Measurements from ENCODE around the gene CEACAM21. TPM values are rescaled to one million over a fixed set of nuclear protein-coding genes. Genes with fewer than 3 reads are reported as not detected.
"Not testable (repeated sequence)": the region's sequence is repeated elsewhere in the genome, so short reads cannot be mapped to it uniquely, and the experiment has no call there.

Gene CEACAM21
- total RNA-seq, 2 experiments from 2014 or later, result 22.1 to 27.6 TPM

GRCh38 chr19:41581068-41581467 is 5.1 kb downstream of the CEACAM21 start:
- H3K27ac Mint-ChIP-seq; H3K27me3 Mint-ChIP-seq; DNase-seq; POLR2A ChIA-PET; H3K4me3 Mint-ChIP-seq; intact Hi-C loops (cut with DNase I, micrococcal nuclease); ATAC-seq: not testable (repeated sequence)
- CTCF ChIA-PET, result interaction anchor here (1.1 to 2.2 kb wide), 6 partner anchors 12 to 131 kb away, joined by 3 to 7 read pairs (median 4); no protein-coding TSS in a partner anchor
- H3K9me3 Mint-ChIP-seq (ENCODE audit: low read depth), result peaks cover 19% of the 10 kb centered on the region
- H3K4me1 Mint-ChIP-seq, result peaks cover 15% of the 10 kb centered on the region
- H3K36me3 Mint-ChIP-seq (ENCODE audit: low read depth), result peaks cover 54% of the 10 kb centered on the region

- intact Hi-C loops (cut with DNase I, micrococcal nuclease); H3K4me3 Mint-ChIP-seq; ATAC-seq; DNase-seq; H3K27ac Mint-ChIP-seq; H3K4me1 Mint-ChIP-seq; H3K27me3 Mint-ChIP-seq; POLR2A ChIA-PET: not testable (repeated sequence)
- CTCF ChIA-PET, result interaction anchor here (1.3 to 2.2 kb wide), 2 partner anchors 11 to 14 kb away, joined by 3 to 7 read pairs; no protein-coding TSS in a partner anchor
- Mint-ChIP-seq H3K36me3 (ENCODE audit: low read depth) (peaks cover 48% of the 10 kb centered on the region), H3K9me3 (ENCODE audit: low read depth) (peaks cover 19% of the 10 kb centered on the region)
These were observed 6.7 kb downstream of the CEACAM21 start for GRCh38 chr19:41582577-41583182.

GRCh38 chr19:41584260-41584810 is 8.4 kb downstream of the CEACAM21 start:
- Mint-ChIP-seq H3K4me3 (no peak overlapping the region), H3K36me3 (ENCODE audit: low read depth) (peaks cover 43% of the 10 kb centered on the region), H3K4me1 (no peaks in the 10 kb centered on the region), H3K27me3 (no peaks in the 10 kb centered on the region), H3K27ac (no peak overlapping the region), H3K9me3 (ENCODE audit: low read depth) (peaks cover 19% of the 10 kb centered on the region)
- DNase-seq, result no peak
- ChIA-PET CTCF (interaction anchor here (1.5 kb wide), 1 partner anchor 13 kb away, joined by 4 read pairs; no protein-coding TSS in a partner anchor), POLR2A (no interaction called here)
- intact Hi-C loops (cut with DNase I, micrococcal nuclease), result no loop called here
- no peak for ATAC-seq

- Mint-ChIP-seq H3K9me3 (ENCODE audit: low read depth) (peaks cover 19% of the 10 kb centered on the region), H3K27ac (no peak overlapping the region), H3K4me1 (no peaks in the 10 kb centered on the region), H3K27me3 (no peaks in the 10 kb centered on the region), H3K36me3 (ENCODE audit: low read depth) (peaks cover 43% of the 10 kb centered on the region), H3K4me3 (no peak overlapping the region)
- ChIA-PET CTCF (no interaction called here), POLR2A (no interaction called here)
- no peak for ATAC-seq
- intact Hi-C loops (cut with DNase I, micrococcal nuclease), result no loop called here
- DNase-seq, result no peak
These were observed 9.0 kb downstream of the CEACAM21 start for GRCh38 chr19:41584931-41585330.

DNA sequence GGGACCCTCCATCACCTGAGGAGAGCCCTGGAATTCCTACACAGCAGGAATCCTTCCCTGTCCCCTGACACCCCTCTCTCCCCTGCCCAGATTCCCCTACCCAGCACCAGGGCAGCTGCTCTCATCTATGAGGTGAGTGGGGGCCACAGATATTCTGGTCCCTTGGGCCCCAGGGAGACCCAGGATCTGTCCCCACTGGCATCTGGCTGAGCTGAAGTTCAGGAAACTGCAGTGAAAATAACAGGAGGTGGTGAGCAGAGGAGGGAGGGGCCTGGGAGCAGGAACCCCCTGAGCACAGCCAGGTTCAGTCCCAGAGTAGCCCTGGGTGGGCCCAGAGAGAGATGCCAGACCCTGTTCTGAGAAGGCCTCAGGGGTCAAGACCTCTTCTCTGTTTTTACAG is 10.1 kb downstream of the CEACAM21 start:
- CTCF ChIA-PET, result no interaction called here
- POLR2A ChIA-PET, result no interaction called here
- ATAC-seq (no peak), DNase-seq (no peak)
- intact Hi-C loops (cut with DNase I, micrococcal nuclease), result no loop called here
- Mint-ChIP-seq H3K4me1 (no peaks in the 10 kb centered on the region), H3K9me3 (ENCODE audit: low read depth) (peaks cover 17% of the 10 kb centered on the region), H3K36me3 (ENCODE audit: low read depth) (peaks cover 32% of the 10 kb centered on the region), H3K27me3 (no peaks in the 10 kb centered on the region), H3K4me3 (no peak overlapping the region), H3K27ac (no peak overlapping the region)

- POLR2A ChIA-PET, result no interaction called here
These were observed 11.3 kb downstream of the CEACAM21 start for GRCh38 chr19:41587101-41587837.

GRCh38 chr19:41587838-41588210 is 11.9 kb downstream of the CEACAM21 start:
- H3K4me3 Mint-ChIP-seq, result no peak overlapping the region
- no peaks in the 10 kb centered on the region for H3K4me1 Mint-ChIP-seq
- ChIA-PET CTCF (interaction anchor here (1.0 kb wide), 2 partner anchors 54 to 130 kb away, joined by 3 read pairs; no protein-coding TSS in a partner anchor), POLR2A (no interaction called here)
- H3K36me3 Mint-ChIP-seq (ENCODE audit: low read depth), result peaks cover 14% of the 10 kb centered on the region
- DNase-seq, result no peak
- peaks cover 5% of the 10 kb centered on the region for H3K9me3 Mint-ChIP-seq (ENCODE audit: low read depth)
- no peaks in the 10 kb centered on the region for H3K27me3 Mint-ChIP-seq
- H3K27ac Mint-ChIP-seq, result no peak overlapping the region
- intact Hi-C loops (cut with DNase I, micrococcal nuclease), result no loop called here
- ATAC-seq, result no peak

More at GRCh38 chr19:41587101-41587837, 11.3 kb downstream of the CEACAM21 start:
- Mint-ChIP-seq H3K4me3 (no peak overlapping the region), H3K27me3 (no peaks in the 10 kb centered on the region), H3K9me3 (ENCODE audit: low read depth) (peaks cover 7% of the 10 kb centered on the region), H3K27ac (no peak overlapping the region), H3K4me1 (no peaks in the 10 kb centered on the region), H3K36me3 (ENCODE audit: low read depth) (peaks cover 20% of the 10 kb centered on the region)
- intact Hi-C loops (cut with DNase I, micrococcal nuclease), result no loop called here
- ATAC-seq (no peak), DNase-seq (no peak)
- CTCF ChIA-PET, result interaction anchor here (0.7 to 1.0 kb wide), 2 partner anchors 54 to 274 kb away, joined by 3 read pairs; no protein-coding TSS in a partner anchor

DNA sequence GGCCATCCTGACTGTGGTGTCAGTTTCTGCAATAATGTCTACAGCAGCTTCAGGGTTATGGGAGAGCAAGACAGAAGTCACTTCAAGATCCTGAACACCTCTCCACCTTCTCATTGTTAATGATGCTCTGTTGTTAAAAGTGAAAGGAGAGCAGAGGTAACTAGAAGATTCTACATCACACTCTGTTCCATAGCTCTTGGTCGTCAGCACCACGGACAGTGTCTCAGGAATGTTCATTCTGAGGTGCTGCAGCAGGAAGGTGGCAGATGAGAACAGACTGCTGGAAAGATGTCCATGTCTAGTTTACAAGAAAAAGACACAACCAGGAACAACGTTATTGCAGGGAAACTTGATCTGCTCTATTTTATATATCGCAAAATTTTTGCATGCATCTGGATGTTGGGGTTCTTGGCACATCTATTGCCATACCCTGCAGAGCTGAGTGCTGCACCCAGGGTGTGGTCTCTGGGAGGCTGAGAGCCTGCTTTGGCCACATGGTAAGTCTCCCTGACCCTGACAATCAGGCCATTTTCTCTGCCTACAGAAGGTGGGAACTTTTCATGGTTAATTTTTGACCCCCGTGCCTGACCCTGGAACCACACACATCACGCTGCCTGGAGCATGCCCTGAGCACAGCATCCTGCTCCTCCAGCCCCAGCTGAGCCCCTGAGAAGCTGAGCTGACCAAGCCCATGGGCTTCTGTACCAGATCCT is 12.7 kb downstream of the CEACAM21 start:
- Mint-ChIP-seq H3K4me1 (no peaks in the 10 kb centered on the region), H3K9me3 (ENCODE audit: low read depth) (no peaks in the 10 kb centered on the region), H3K4me3 (no peak overlapping the region), H3K27ac (no peak overlapping the region), H3K27me3 (no peaks in the 10 kb centered on the region), H3K36me3 (ENCODE audit: low read depth) (peaks cover 6% of the 10 kb centered on the region)
- CTCF ChIA-PET, result interaction anchor here (1.0 kb wide), 2 partner anchors 53 to 131 kb away, joined by 3 read pairs; no protein-coding TSS in a partner anchor
- DNase-seq, result peak; percentile 58
- POLR2A ChIA-PET, result no interaction called here
- intact Hi-C loops (cut with DNase I, micrococcal nuclease), result no loop called here
- ATAC-seq, result no peak

- H3K9me3 Mint-ChIP-seq (ENCODE audit: low read depth), result no peaks in the 10 kb centered on the region
- DNase-seq (no peak), ATAC-seq (no peak)
- POLR2A ChIA-PET, result no interaction called here
- H3K27ac Mint-ChIP-seq, result no peak overlapping the region
- H3K4me3 Mint-ChIP-seq, result no peak overlapping the region
- no peaks in the 10 kb centered on the region for H3K4me1 Mint-ChIP-seq
- intact Hi-C loops (cut with DNase I, micrococcal nuclease), result no loop called here
- H3K27me3 Mint-ChIP-seq, result no peaks in the 10 kb centered on the region
- CTCF ChIA-PET, result no interaction called here
- peaks cover 3% of the 10 kb centered on the region for H3K36me3 Mint-ChIP-seq (ENCODE audit: low read depth)
These were observed 13.4 kb downstream of the CEACAM21 start for GRCh38 chr19:41589371-41589770.

DNA sequence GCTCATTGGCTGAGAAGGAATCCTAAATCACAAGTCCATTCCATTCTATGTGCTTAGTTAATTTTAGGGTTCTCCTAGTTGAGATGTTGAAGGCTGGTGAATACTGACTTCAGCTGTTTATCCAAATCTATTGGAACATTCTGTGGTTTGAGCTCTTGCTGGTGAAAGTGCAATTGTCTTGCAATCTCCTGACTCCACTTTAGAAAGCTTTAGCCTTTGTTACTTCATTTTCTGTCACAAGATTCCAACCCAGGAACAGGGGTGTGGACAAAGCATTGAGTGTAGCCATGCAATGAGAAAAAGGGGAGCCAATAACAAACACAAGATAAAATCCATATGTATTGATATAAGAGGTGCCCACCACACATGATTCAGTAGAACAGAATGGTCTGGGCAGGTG is 15.0 kb downstream of the CEACAM21 start:
- H3K36me3 Mint-ChIP-seq (ENCODE audit: low read depth), result no peaks in the 10 kb centered on the region
- ChIA-PET POLR2A (no interaction called here), CTCF (interaction anchor here (0.5 to 1.2 kb wide), 4 partner anchors 51 to 141 kb away, joined by 3 to 5 read pairs (median 3); no protein-coding TSS in a partner anchor)
- H3K27me3 Mint-ChIP-seq, result peaks cover 4% of the 10 kb centered on the region
- H3K27ac Mint-ChIP-seq, result no peak overlapping the region
- intact Hi-C loops (cut with DNase I, micrococcal nuclease), result no loop called here
- H3K9me3 Mint-ChIP-seq (ENCODE audit: low read depth), result no peaks in the 10 kb centered on the region
- no peak for ATAC-seq
- no peak overlapping the region for H3K4me3 Mint-ChIP-seq
- H3K4me1 Mint-ChIP-seq, result peaks cover 10% of the 10 kb centered on the region
- no peak for DNase-seq

- H3K27ac Mint-ChIP-seq, result no peak overlapping the region
- ATAC-seq (no peak), DNase-seq (no peak)
- intact Hi-C loops (cut with DNase I, micrococcal nuclease), result no loop called here
- H3K4me3 Mint-ChIP-seq, result no peak overlapping the region
- H3K9me3 Mint-ChIP-seq (ENCODE audit: low read depth), result no peaks in the 10 kb centered on the region
- peaks cover 10% of the 10 kb centered on the region for H3K4me1 Mint-ChIP-seq
- H3K36me3 Mint-ChIP-seq (ENCODE audit: low read depth), result no peaks in the 10 kb centered on the region
- ChIA-PET POLR2A (no interaction called here), CTCF (interaction anchor here (0.6 to 7.3 kb wide), 4 partner anchors 11 to 142 kb away, joined by 3 to 100 read pairs (median 34); no protein-coding TSS in a partner anchor)
- H3K27me3 Mint-ChIP-seq, result peaks cover 4% of the 10 kb centered on the region
These were observed 16.1 kb downstream of the CEACAM21 start for GRCh38 chr19:41591951-41592562.
